SU-DHL-6 (cell line): ENCODE data around the gene HRC.

ENCODE experiments used
- H2AFZ ChIP-seq: fragments of 200-600 bp; sonication (generic); 2 replicates; pipeline ENCODE4 v1.6.1; 2014; ENCODE audit warnings: low read depth, mild to moderate bottlenecking, moderate library complexity, mixed read lengths, antibody characterized with exemption, low read length; ENCODE audit not compliant: severe bottlenecking
- H3F3A ChIP-seq: fragments of 200-600 bp; shearing (Covaris generic); 2 replicates; pipeline ENCODE4 v1.6.0; 2016; ENCODE audit warnings: antibody characterized with exemption, mild to moderate bottlenecking; ENCODE audit not compliant: insufficient read depth
- H3K27ac ChIP-seq: fragments of 200-600 bp; sonication (generic); 2 replicates; pipeline ENCODE4 v1.5.1; 2016; ENCODE audit warnings: low read depth, mild to moderate bottlenecking, low read length, moderate library complexity, mixed read lengths
- H3K27me3 ChIP-seq: fragments of 200-600 bp; sonication (generic), shearing (Covaris generic); 2 replicates; pipeline ENCODE4 v1.6.0; 2014; ENCODE audit warnings: mild to moderate bottlenecking, low read length
- H3K36me3 ChIP-seq: fragments of 200-600 bp; sonication (generic); 2 replicates; pipeline ENCODE4 v1.6.1; 2014; ENCODE audit warnings: mild to moderate bottlenecking, low read length, mixed read lengths
- H3K4me2 ChIP-seq: fragments of 300-600, 200-600 bp; shearing (Covaris generic), sonication (generic); 2 replicates; pipeline ENCODE4 v1.6.0; 2014; ENCODE audit warnings: low read length, low read depth, mild to moderate bottlenecking; ENCODE audit not compliant: poor library complexity, severe bottlenecking
- H3K4me3 ChIP-seq: fragments of 200-600 bp; sonication (generic); 2 replicates; pipeline ENCODE4 v1.5.1; 2014; ENCODE audit warnings: antibody characterized with exemption, low read length, mild to moderate bottlenecking, mixed read lengths; ENCODE audit not compliant: insufficient read depth, poor library complexity, severe bottlenecking
- H3K79me2 ChIP-seq: fragments of 200-600 bp; sonication (generic); 2 replicates; pipeline ENCODE4 v1.6.1; 2014; ENCODE audit warnings: mild to moderate bottlenecking, low read length, moderate library complexity; ENCODE audit not compliant: insufficient read depth
- H3K9ac ChIP-seq: fragments of 200-600 bp; sonication (generic); 2 replicates; pipeline ENCODE4 v1.7.0; 2014; ENCODE audit warnings: mild to moderate bottlenecking, low read length
- H3K9me2 ChIP-seq: fragments of 200-600 bp; sonication (generic); replicated peaks from 2 replicates; pipeline ENCODE4 v1.6.1; 2014; ENCODE audit warnings: low read length; ENCODE audit not compliant: insufficient read depth
- H3K9me3 ChIP-seq: fragments of 200-600 bp; sonication (generic); 2 replicates; pipeline ENCODE4 v1.6.1; 2014; ENCODE audit warnings: low read length, mixed read lengths; ENCODE audit not compliant: insufficient read depth
- H4K20me1 ChIP-seq: fragments of 200-600 bp; sonication (generic); 2 replicates; pipeline ENCODE4 v1.6.1; 2014; ENCODE audit warnings: low read depth, mild to moderate bottlenecking, antibody characterized with exemption, low read length, moderate library complexity, mixed read lengths
- EZH2phosphoT487 ChIP-seq: fragments of 200-600 bp; sonication (generic), shearing (Covaris generic); conservative IDR thresholded peaks from 2 replicates; pipeline ENCODE4 v1.6.1; 2018; ENCODE audit warnings: mild to moderate bottlenecking, antibody characterized with exemption, low read length, moderate library complexity, mixed read lengths
- TF ChIP-seq, protein P1 (sequence below): fragments of 200-600 bp; sonication (generic); IDR thresholded peaks from one replicate; pipeline ENCODE4 v1.5.1; 2017; ENCODE audit warnings: antibody characterized with exemption, mild to moderate bottlenecking, low read length, moderate library complexity; ENCODE audit not compliant: insufficient read depth, poor library complexity, severe bottlenecking

HRC gene

GRCh38 chr19:49196527-49197240, 41.5 kb upstream of the HRC start:
- no peak overlapping the region for H3K27ac ChIP-seq
- H4K20me1 ChIP-seq, result no peaks in the 10 kb centered on the region

DNA sequence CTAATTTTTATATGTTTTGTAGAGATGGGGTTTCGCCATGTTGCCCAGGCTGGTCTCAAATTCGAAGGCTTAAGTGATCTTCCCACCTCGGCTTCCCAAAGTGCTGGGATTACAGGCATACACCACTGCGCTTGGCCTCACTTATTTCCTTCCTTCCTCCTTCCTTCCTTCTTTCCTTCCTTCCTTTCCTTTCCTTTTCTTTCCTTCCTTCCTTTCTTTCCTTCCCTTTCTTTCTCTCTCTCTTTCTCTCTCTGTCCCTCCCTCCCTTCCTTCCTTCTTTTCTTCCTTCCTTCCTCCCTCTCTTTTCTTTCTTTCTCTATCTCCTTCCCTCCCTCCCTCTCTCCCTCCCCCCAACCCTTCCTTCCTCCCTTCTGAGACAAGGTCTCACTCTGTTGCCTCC, 39.2 kb upstream of the HRC start:
- Histone ChIP-seq H3K9me2 (no peaks in the 10 kb centered on the region), H3K9ac (no peak overlapping the region), H4K20me1 (no peaks in the 10 kb centered on the region), H3K4me2 (no peak overlapping the region), H3K27ac (no peak overlapping the region), H3K4me3 (no peak overlapping the region), H2AFZ (no peak overlapping the region), H3K27me3 (no peaks in the 10 kb centered on the region), H3K9me3 (no peaks in the 10 kb centered on the region), H3K36me3 (no peaks in the 10 kb centered on the region), H3K79me2 (no peaks in the 10 kb centered on the region), H3F3A (no peaks in the 10 kb centered on the region)
- TF ChIP-seq EZH2phosphoT487, result no peak
- TF ChIP-seq, protein P1, sequence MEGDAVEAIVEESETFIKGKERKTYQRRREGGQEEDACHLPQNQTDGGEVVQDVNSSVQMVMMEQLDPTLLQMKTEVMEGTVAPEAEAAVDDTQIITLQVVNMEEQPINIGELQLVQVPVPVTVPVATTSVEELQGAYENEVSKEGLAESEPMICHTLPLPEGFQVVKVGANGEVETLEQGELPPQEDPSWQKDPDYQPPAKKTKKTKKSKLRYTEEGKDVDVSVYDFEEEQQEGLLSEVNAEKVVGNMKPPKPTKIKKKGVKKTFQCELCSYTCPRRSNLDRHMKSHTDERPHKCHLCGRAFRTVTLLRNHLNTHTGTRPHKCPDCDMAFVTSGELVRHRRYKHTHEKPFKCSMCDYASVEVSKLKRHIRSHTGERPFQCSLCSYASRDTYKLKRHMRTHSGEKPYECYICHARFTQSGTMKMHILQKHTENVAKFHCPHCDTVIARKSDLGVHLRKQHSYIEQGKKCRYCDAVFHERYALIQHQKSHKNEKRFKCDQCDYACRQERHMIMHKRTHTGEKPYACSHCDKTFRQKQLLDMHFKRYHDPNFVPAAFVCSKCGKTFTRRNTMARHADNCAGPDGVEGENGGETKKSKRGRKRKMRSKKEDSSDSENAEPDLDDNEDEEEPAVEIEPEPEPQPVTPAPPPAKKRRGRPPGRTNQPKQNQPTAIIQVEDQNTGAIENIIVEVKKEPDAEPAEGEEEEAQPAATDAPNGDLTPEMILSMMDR, result no peak

More at GRCh38 chr19:49196527-49197240, 41.5 kb upstream of the HRC start:
- Histone ChIP-seq H3F3A (no peaks in the 10 kb centered on the region), H3K9me3 (no peaks in the 10 kb centered on the region), H3K9me2 (no peaks in the 10 kb centered on the region), H3K4me2 (no peak overlapping the region), H3K79me2 (no peaks in the 10 kb centered on the region), H3K4me3 (no peak overlapping the region), H3K36me3 (no peaks in the 10 kb centered on the region), H3K27me3 (no peaks in the 10 kb centered on the region), H3K9ac (no peak overlapping the region), H2AFZ (no peak overlapping the region)
- TF ChIP-seq EZH2phosphoT487, result no peak
- TF ChIP-seq, protein P1, result no peak

DNA sequence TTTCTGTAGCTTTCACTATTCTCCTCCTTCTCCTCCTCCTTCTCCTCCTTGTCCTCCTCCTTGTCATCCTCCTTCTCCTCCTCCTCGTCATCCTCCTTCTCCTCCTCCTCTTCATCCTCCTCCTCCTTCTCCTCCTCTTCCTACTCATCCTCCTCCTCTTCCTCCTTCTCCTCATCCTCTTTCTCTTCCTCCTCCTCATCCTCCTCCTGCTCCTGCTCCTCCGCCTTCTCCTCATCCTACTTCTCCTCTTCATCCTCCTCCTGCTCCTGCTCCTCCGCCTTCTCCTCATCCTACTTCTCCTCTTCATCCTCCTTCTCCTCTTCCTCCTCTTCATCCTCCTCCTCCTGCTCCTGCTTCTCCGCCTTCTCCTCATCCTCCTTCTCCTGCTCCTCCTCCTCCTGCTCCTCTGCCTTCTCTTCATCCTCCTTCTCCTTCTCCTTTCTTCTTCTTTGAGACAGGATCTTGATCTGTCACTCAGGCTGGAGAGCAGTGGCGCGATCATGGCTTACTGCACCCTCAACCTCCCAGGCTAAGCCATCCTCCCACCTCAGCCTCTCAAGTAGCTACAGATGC, 38.7 kb upstream of the HRC start:
- H2AFZ ChIP-seq, result no peak overlapping the region
- no peaks in the 10 kb centered on the region for H3F3A ChIP-seq
- no peak overlapping the region for H3K9ac ChIP-seq
- H3K36me3 ChIP-seq, result no peaks in the 10 kb centered on the region
- no peak overlapping the region for H3K27ac ChIP-seq
- no peaks in the 10 kb centered on the region for H3K27me3 ChIP-seq
- no peak overlapping the region for H3K4me2 ChIP-seq
- no peaks in the 10 kb centered on the region for H3K9me2 ChIP-seq
- TF ChIP-seq EZH2phosphoT487, result no peak
- TF ChIP-seq, protein P1, result no peak
- no peaks in the 10 kb centered on the region for H4K20me1 ChIP-seq
- no peaks in the 10 kb centered on the region for H3K79me2 ChIP-seq
- no peaks in the 10 kb centered on the region for H3K9me3 ChIP-seq
- no peak overlapping the region for H3K4me3 ChIP-seq
